Fibroblast of lung (primary cell): ENCODE measurements around the gene ARMC6.

Source experiments
- CTCF ChIP-seq, 2 donors: IDR thresholded peaks in 1 of 2; conservative IDR thresholded peaks in 1 of 2; 1 replicate in 1 of 2; 2 replicates in 1 of 2; pipeline ENCODE4 v1.5.1; 2011 to 2012; ENCODE audit warnings: low read length in 2 of 2, control low read depth in 1 of 2, inconsistent platforms in 1 of 2, low read depth in 1 of 2, mild to moderate bottlenecking in 1 of 2
- EZH2 ChIP-seq: IDR thresholded peaks from 2 replicates; pipeline ENCODE4 v1.5.1; 2012; ENCODE audit warnings: low read length, control low read depth, mild to moderate bottlenecking; ENCODE audit errors: missing control alignments

DNA sequence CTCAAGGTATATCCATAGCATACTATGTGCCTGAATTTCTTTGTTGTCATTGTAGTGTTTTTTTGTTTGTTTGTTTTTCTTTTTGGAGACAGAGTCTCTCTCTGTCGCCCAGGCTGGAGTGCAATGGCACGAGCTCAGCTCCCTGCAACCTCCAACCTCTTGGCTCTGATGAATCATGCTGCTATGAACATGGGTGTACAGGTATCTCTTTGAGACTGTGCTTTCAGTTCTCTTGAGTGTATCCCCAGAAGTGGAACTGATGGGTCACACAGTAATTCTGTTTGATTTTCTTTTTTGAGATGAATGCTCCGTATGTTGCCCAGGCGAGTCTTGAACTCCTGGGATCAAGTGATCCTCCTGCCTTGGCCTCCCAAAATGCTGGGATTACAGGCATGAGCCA, 16.7 kb downstream of the ARMC6 start:
- TF ChIP-seq CTCF (conservative IDR thresholded peaks at IDR 0.05 in 1 of 2, IDR thresholded peaks at IDR 0.05 in 1 of 2; ENCODE audit: low read depth in 1 of 2, low read length in 2 of 2) (no peak), EZH2 (no peak)
